Kidney epithelial cell (primary cell): ENCODE data around the gene PROX1. TPM values are rescaled to one million over a fixed set of nuclear protein-coding genes. Genes with fewer than 3 reads are reported as not detected.
"Not testable (repeated sequence)": the region's sequence is repeated elsewhere in the genome, so short reads cannot be mapped to it uniquely, and the experiment has no call there.

Source experiments
- DNase-seq: peaks from one replicate; pipeline ENCODE4 v3.0.0-alpha.2; 2010; ENCODE audit warnings: low read depth
- H3K27me3 ChIP-seq: 2 replicates; pipeline ENCODE4 v1.6.0; 2011; ENCODE audit warnings: low read length; ENCODE audit not compliant: control insufficient read depth, insufficient read depth
- H3K36me3 ChIP-seq: 2 replicates; pipeline ENCODE4 v1.5.1; 2011; ENCODE audit warnings: low read length; ENCODE audit not compliant: control insufficient read depth, insufficient read depth
- H3K4me3 ChIP-seq: 2 replicates; pipeline ENCODE4 v1.5.1; 2011; ENCODE audit warnings: low read depth, mild to moderate bottlenecking, control low read depth, low read length
- total RNA-seq: library from RNA; depleted of rRNA; stranded (reverse); fragments of >200 nt; gene quantifications from 2 replicates; pipeline ENCODE4 v1.2.3, GENCODE V29; 2015
- TF ChIP-seq, protein P1 (sequence below): IDR thresholded peaks from 2 replicates; pipeline ENCODE4 v1.5.1; 2011; ENCODE audit warnings: mild to moderate bottlenecking, moderate library complexity, low read length, control low read depth, inconsistent platforms; ENCODE audit not compliant: insufficient read depth, poor library complexity, severe bottlenecking

The PROX1 gene
- total RNA-seq, 1 donor from 2014 or later, result 0.88 TPM

DNA sequence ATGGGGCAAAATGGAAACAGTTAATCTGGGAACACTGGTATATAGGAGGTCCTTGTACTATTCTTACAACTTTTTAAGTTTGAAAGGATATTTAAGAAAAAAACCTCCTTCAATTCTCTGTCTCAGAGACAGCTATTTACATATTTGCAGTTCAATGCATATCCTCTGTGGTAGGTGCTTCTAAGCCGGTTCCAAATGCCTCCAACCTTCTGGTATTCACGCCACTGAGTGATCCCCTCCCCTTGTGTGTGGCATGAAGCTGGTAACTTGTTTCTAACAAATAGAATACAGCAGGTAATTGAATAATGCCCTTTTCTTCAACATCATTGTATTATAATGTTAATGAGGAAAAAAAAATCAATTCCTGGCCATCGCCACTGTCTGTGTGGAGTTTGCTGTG, 91.2 kb downstream of the PROX1 start:
- DNase-seq, result no peak

DNA sequence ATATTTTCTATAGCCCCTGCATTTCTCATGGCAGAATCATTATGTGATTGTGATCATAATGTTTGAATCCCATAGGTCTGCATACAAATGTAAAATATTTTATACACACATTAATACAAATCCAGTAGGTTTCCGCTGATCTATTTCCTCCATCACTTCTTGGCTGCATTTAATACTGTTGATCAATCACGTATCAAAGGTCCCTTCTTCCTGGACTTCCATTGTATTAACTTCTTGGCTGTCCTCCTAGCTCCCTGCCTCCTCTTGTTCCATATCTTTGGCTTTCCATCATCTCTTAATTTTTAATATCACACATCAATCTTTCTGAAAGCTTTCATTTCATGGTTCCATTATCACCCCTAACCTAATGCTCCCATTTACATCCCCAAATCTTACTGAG, 97.6 kb downstream of the PROX1 start:
- TF ChIP-seq, protein P1, sequence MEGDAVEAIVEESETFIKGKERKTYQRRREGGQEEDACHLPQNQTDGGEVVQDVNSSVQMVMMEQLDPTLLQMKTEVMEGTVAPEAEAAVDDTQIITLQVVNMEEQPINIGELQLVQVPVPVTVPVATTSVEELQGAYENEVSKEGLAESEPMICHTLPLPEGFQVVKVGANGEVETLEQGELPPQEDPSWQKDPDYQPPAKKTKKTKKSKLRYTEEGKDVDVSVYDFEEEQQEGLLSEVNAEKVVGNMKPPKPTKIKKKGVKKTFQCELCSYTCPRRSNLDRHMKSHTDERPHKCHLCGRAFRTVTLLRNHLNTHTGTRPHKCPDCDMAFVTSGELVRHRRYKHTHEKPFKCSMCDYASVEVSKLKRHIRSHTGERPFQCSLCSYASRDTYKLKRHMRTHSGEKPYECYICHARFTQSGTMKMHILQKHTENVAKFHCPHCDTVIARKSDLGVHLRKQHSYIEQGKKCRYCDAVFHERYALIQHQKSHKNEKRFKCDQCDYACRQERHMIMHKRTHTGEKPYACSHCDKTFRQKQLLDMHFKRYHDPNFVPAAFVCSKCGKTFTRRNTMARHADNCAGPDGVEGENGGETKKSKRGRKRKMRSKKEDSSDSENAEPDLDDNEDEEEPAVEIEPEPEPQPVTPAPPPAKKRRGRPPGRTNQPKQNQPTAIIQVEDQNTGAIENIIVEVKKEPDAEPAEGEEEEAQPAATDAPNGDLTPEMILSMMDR, result no peak
- Histone ChIP-seq H3K36me3 (no peaks in the 10 kb centered on the region), H3K27me3 (no peaks in the 10 kb centered on the region), H3K4me3 (no peak overlapping the region)
- DNase-seq, result no peak

More for the DNA sequence above, 91.2 kb downstream of the PROX1 start:
- Histone ChIP-seq H3K27me3 (peaks cover 8% of the 10 kb centered on the region), H3K4me3 (no peak overlapping the region), H3K36me3 (no peaks in the 10 kb centered on the region)
- TF ChIP-seq, protein P1, result no peak

DNA sequence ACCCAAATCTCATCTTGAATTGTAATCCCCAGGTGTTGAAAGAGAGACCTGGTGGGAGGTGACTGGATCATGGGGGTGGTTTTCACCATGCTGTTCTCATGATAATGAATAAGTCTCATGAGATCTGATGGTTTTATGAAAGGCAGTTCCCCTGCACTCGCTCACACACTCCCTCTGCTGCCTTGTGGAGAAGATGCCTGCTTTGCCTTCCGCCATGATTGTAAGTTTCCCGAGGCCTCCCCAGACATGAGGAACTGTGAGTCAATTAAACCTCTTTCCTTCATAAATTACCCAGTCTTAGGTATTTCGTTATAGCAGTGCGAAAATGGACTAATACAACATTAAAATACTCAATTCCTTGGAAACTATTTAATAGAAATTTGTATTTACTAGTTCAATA, 99.2 kb downstream of the PROX1 start:
- no peak for DNase-seq
- Histone ChIP-seq H3K4me3 (no peak overlapping the region), H3K36me3 (no peaks in the 10 kb centered on the region), H3K27me3 (no peaks in the 10 kb centered on the region)
- TF ChIP-seq, protein P1, result no peak

DNA sequence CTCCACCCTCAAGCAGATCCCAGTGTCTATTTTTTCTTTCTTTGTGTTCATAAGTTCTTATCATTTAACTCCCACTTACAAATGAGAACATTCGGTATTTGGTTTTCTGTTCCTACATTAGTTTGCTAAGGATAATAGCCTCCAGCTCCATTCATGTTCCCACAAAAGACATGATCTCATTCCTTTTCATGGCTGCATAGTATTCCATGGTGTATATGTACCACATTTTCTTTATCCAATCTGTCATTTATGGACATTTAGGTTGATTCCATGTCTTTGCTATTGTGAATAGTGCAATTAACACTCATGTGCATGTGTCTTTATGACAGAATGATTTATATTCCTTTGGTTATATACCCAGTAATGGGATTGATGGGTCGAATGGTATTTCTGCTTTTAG, 101.2 kb downstream of the PROX1 start:
- H3K4me3 ChIP-seq, H3K27me3 ChIP-seq, DNase-seq, H3K36me3 ChIP-seq: not testable (repeated sequence)
